H4 (cell line): ENCODE results near the gene MGMT. TPM values are rescaled to one million over a fixed set of nuclear protein-coding genes. Genes with fewer than 3 reads are reported as not detected.

Experiments
- DNase-seq: peaks from one replicate; pipeline ENCODE4 v3.0.0-alpha.2; 2015; ENCODE audit warnings: low spot score
- total RNA-seq: library from RNA; depleted of rRNA; stranded (reverse); fragments of >200 nt; shearing (Covaris generic); gene quantifications from 2 replicates; pipeline ENCODE4 v1.2.3, GENCODE V29; 2014

Gene MGMT
- total RNA-seq, 1 experiment from 2014 or later: 12.5 TPM

GRCh38 chr10:129653428-129653827, 186.4 kb downstream of the MGMT start:
- DNase-seq: no peak

GRCh38 chr10:129653861-129654260, 186.8 kb downstream of the MGMT start:
- DNase-seq: no peak

GRCh38 chr10:129654461-129654860, 187.4 kb downstream of the MGMT start:
- no peak for DNase-seq

GRCh38 chr10:129655007-129655678, 188.1 kb downstream of the MGMT start:
- no peak for DNase-seq

GRCh38 chr10:129655679-129656031, 188.6 kb downstream of the MGMT start:
- no peak for DNase-seq

- DNase-seq: no peak
Observed at GRCh38 chr10:129656642-129657041, 189.6 kb downstream of the MGMT start.

GRCh38 chr10:129657297-129658017, 190.4 kb downstream of the MGMT start:
- DNase-seq: no peak

- DNase-seq: no peak
Observed at GRCh38 chr10:129658376-129659072, 191.5 kb downstream of the MGMT start.

- DNase-seq: no peak
Observed at GRCh38 chr10:129659508-129660268, 192.6 kb downstream of the MGMT start.

- no peak for DNase-seq
Observed at GRCh38 chr10:129660569-129660968, 193.5 kb downstream of the MGMT start.

- no peak for DNase-seq
Observed at GRCh38 chr10:129662426-129662825, 195.4 kb downstream of the MGMT start.

- DNase-seq: no peak
Observed at GRCh38 chr10:129670124-129670523, 203.1 kb downstream of the MGMT start.

GRCh38 chr10:129673292-129673691, 206.3 kb downstream of the MGMT start:
- DNase-seq: no peak

GRCh38 chr10:129675027-129675769, 208.2 kb downstream of the MGMT start:
- DNase-seq: no peak

- no peak for DNase-seq
Observed at GRCh38 chr10:129676014-129676413, 209.0 kb downstream of the MGMT start.

GRCh38 chr10:129677377-129677927, 210.4 kb downstream of the MGMT start:
- no peak for DNase-seq

- no peak for DNase-seq
Observed at GRCh38 chr10:129678186-129678585, 211.1 kb downstream of the MGMT start.

GRCh38 chr10:129679207-129679606, 212.2 kb downstream of the MGMT start:
- DNase-seq: no peak

- no peak for DNase-seq
Observed at GRCh38 chr10:129680661-129681344, 213.8 kb downstream of the MGMT start.

- no peak for DNase-seq
Observed at GRCh38 chr10:129681856-129682255, 214.8 kb downstream of the MGMT start.

- DNase-seq: no peak
Observed at GRCh38 chr10:129683519-129683918, 216.5 kb downstream of the MGMT start.
